Epithelial cell of proximal tubule (primary cell): ENCODE results near the gene CWC27. TPM values are rescaled to one million over a fixed set of nuclear protein-coding genes. Genes with fewer than 3 reads are reported as not detected.

Source experiments
- DNase-seq: peaks from one replicate; pipeline ENCODE4 v3.0.0-alpha.2; 2011; ENCODE audit warnings: low read depth
- H3K4me3 ChIP-seq: 2 replicates; pipeline ENCODE4 v1.5.1; 2011; ENCODE audit warnings: low read depth, mild to moderate bottlenecking, low read length
- total RNA-seq: library from RNA; depleted of rRNA; stranded (reverse); fragments of >200 nt; gene quantifications from 2 replicates; pipeline ENCODE4 v1.2.3, GENCODE V29; 2015
- TF ChIP-seq, protein P1 (sequence below): conservative IDR thresholded peaks from 2 replicates; pipeline ENCODE4 v1.5.1; 2012; ENCODE audit warnings: low read depth, mild to moderate bottlenecking, low read length

CWC27 gene
- total RNA-seq, 1 donor from 2014 or later: 17.6 TPM

- no peak for DNase-seq
- TF ChIP-seq, protein P1, sequence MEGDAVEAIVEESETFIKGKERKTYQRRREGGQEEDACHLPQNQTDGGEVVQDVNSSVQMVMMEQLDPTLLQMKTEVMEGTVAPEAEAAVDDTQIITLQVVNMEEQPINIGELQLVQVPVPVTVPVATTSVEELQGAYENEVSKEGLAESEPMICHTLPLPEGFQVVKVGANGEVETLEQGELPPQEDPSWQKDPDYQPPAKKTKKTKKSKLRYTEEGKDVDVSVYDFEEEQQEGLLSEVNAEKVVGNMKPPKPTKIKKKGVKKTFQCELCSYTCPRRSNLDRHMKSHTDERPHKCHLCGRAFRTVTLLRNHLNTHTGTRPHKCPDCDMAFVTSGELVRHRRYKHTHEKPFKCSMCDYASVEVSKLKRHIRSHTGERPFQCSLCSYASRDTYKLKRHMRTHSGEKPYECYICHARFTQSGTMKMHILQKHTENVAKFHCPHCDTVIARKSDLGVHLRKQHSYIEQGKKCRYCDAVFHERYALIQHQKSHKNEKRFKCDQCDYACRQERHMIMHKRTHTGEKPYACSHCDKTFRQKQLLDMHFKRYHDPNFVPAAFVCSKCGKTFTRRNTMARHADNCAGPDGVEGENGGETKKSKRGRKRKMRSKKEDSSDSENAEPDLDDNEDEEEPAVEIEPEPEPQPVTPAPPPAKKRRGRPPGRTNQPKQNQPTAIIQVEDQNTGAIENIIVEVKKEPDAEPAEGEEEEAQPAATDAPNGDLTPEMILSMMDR: no peak
- H3K4me3 ChIP-seq: no peak overlapping the region
These were observed 275.2 kb downstream of the CWC27 start for GRCh38 chr5:65043843-65044359.

- no peak for DNase-seq
- TF ChIP-seq, protein P1: no peak
- no peak overlapping the region for H3K4me3 ChIP-seq
These were observed 278.5 kb downstream of the CWC27 start for GRCh38 chr5:65047225-65047624.

DNA sequence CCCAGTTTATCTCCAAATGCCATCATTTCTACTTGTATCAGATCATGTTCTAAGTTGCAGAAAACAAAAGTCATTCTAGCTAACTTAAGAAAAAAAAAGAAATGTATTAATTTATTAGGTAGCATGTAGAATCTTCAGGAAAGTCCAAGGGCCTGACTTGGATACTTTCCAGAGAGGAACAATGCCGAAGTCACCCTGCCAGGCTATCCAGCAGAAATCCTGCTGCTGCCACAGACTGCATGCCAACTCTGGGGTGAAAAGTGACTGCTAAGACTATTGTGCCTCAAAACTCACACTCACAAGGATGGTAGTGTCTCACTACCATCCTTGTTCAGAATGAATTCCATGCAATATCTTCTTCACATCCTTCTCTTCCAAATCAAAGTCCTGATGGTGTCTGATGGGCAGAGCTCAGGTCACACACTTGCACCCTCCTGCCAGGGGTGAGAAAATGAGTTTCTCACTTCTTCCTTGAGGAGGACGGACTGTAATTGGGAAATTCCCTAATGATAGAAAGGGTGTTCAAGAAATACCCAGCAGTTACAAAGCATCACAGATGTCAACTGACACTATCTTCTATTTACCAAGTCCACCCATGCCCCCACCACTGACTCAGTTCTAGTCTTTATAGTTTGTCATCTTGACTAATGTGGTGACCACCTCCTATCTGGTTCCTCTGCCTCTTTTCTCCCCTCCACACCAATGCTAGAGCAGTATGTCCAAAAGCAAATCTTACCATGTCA, 279.4 kb downstream of the CWC27 start:
- TF ChIP-seq, protein P1: no peak
- no peak for DNase-seq
- H3K4me3 ChIP-seq: no peak overlapping the region

DNA sequence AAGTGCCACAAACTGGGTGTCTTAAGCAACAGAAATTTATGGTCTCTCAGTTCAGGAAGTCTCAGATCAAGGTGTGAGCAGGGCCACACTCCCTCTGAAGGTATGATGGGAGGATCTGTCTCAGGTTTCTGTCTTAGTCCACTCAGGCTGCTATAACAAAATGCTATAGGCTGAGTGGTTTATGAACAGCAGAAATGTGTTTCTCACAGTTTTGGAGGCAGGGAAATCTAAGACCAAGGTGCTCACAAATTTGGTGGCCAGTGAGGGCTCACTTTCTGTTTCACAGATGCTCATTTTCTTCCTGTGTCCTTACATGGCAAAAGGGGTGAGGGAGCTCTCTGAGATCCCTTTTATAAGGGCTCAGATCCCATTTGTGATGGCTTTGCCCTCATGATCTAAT, 281.4 kb downstream of the CWC27 start:
- H3K4me3 ChIP-seq: no peak overlapping the region
- DNase-seq: no peak
- TF ChIP-seq, protein P1: no peak

- H3K4me3 ChIP-seq: no peak overlapping the region
- no peak for DNase-seq
- TF ChIP-seq, protein P1: no peak
These were observed 282.2 kb downstream of the CWC27 start for GRCh38 chr5:65050826-65051498.

DNA sequence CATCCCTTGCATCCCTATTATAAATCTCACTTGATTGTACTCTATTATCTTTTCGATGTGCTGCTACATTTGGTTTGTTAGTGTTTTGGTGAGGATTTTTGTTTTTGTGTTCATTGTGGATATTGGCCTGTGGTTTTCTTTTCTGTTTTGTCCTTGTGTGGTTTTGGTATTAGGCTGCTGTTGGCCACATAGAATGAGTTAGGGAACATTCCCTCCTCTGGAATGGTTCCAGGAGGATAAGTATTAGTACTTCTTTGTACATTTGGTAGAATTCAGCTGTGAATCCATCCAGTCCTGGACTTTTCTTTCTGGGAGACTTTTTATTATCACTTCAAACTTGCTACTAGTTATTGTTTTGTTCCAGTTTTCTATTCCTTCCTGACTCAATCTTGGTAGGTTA, 287.2 kb downstream of the CWC27 start:
- no peak overlapping the region for H3K4me3 ChIP-seq
- TF ChIP-seq, protein P1: no peak
- DNase-seq: no peak
